GM12878 (cell line): ENCODE data around the gene DNAAF8. TPM values are rescaled to one million over a fixed set of nuclear protein-coding genes. Genes with fewer than 3 reads are reported as not detected.

Experiments
- ATAC-seq: fragments of 200-7000 bp; cut with Tn5 transposase; 3 replicates; pipeline ENCODE4 v1.9.1; 2020; ENCODE audit warnings: mild to moderate bottlenecking, moderate library complexity
- BruUV-seq: library from RNA; stranded (reverse); fragments of 400-500 nt; replicated peaks from 2 replicates; lab custom pipeline; 2021; lab: Mats Ljungman, UMichigan
- CTCF ChIA-PET: fragments of 300-600 bp; sonication (Branson Sonifier 250); formaldehyde crosslinking; extraction: SDS; loops from one replicate; lab custom pipeline; 2021; ENCODE audit warnings: inconsistent platforms; lab: Yijun Ruan, JAX
- POLR2A ChIA-PET: fragments of 350-600 bp; formaldehyde crosslinking; extraction: SDS; loops from one replicate; lab custom pipeline; 2021; ENCODE audit warnings: inconsistent platforms; lab: Charles Lee
- RAD21 ChIA-PET: fragments of 300-600 bp; sonication (Branson Sonifier 250); formaldehyde crosslinking; loops from one replicate; lab custom pipeline; 2023; ENCODE audit warnings: antibody characterized with exemption; ENCODE audit not compliant: unreplicated experiment; lab: Charles Lee
- SMC1A ChIA-PET: fragments of 300-600 bp; sonication (Branson Sonifier 250); formaldehyde crosslinking; loops from one replicate; lab custom pipeline; 2023; ENCODE audit not compliant: unreplicated experiment, uncharacterized antibody; lab: Charles Lee
- DNase-seq: peaks from one replicate; pipeline ENCODE4 v3.0.0-alpha.2; 2011; ENCODE audit warnings: low read depth, low spot score
- FAIRE-seq: peaks from 3 replicates; lab custom pipeline; 2011; peaks lifted over from hg19 to GRCh38; lab: Jason Lieb, UNC
- H2AFZ ChIP-seq: 2 replicates; pipeline ENCODE4 v1.6.0; 2011; ENCODE audit warnings: low read depth, low read length, control low read depth; ENCODE audit not compliant: control insufficient read depth
- H3K27ac ChIP-seq: 2 replicates; pipeline ENCODE4 v1.5.1; 2011; ENCODE audit warnings: control low read depth; ENCODE audit not compliant: control insufficient read depth, insufficient read depth
- H3K27me3 ChIP-seq, 2 experiments: replicated peaks in 1 of 2; 2 replicates each; pipeline versions ENCODE4 v1.6.0 to v1.6.1; 2011; ENCODE audit warnings: low read length in 1 of 2; ENCODE audit not compliant: control insufficient read depth in 2 of 2, insufficient read depth in 2 of 2
- H3K36me3 ChIP-seq, 2 experiments: 2 replicates each; pipeline ENCODE4 v1.5.1; 2011; ENCODE audit warnings: low read length in 1 of 2; ENCODE audit not compliant: control insufficient read depth in 2 of 2, insufficient read depth in 2 of 2
- H3K4me1 ChIP-seq: 2 replicates; pipeline ENCODE4 v1.6.1; 2011; ENCODE audit warnings: mild to moderate bottlenecking, low read length, moderate library complexity, mixed read lengths; ENCODE audit not compliant: control insufficient read depth, insufficient read depth
- H3K4me2 ChIP-seq: 2 replicates; pipeline ENCODE4 v1.6.0; 2011; ENCODE audit warnings: control low read depth; ENCODE audit not compliant: control insufficient read depth, insufficient read depth
- H3K4me3 ChIP-seq: fragments of 200-600 bp; sonication (generic); 2 replicates; pipeline ENCODE4 v1.5.1; 2016
- H3K79me2 ChIP-seq: 2 replicates; pipeline ENCODE4 v1.6.0; 2011; ENCODE audit warnings: low read length; ENCODE audit not compliant: control insufficient read depth, insufficient read depth
- H3K9ac ChIP-seq: 2 replicates; pipeline ENCODE4 v1.8.0; 2011; ENCODE audit warnings: low read length, control low read depth, mixed read lengths; ENCODE audit not compliant: control insufficient read depth, insufficient read depth
- H3K9me3 ChIP-seq: replicated peaks from 3 replicates; pipeline ENCODE4 v1.5.1; 2011; ENCODE audit warnings: mild to moderate bottlenecking, low read length; ENCODE audit not compliant: control insufficient read depth, insufficient read depth
- H4K20me1 ChIP-seq: 2 replicates; pipeline ENCODE4 v1.6.0; 2011; ENCODE audit not compliant: control insufficient read depth, insufficient read depth
- BHLHE40 ChIP-seq, 2 experiments: fragments of 450-650 bp in 1 of 2; IDR thresholded peaks; 2 replicates each; pipeline ENCODE4 v1.6.1; 2011 to 2017; ENCODE audit warnings: low read depth in 2 of 2, borderline replicate concordance in 1 of 2, improper control_type of control experiment in 1 of 2, low read length in 1 of 2, mild to moderate bottlenecking in 1 of 2
- BMI1 ChIP-seq: fragments of 450-650 bp; IDR thresholded peaks from 2 replicates; pipeline ENCODE4 v1.6.1; 2016; ENCODE audit warnings: mild to moderate bottlenecking, moderate library complexity, borderline replicate concordance
- BRCA1 ChIP-seq: IDR thresholded peaks from 2 replicates; pipeline ENCODE4 v1.6.1; 2011; ENCODE audit warnings: low read depth, low read length, improper control_type of control experiment
- CBX3 ChIP-seq: fragments of 200-600 bp; sonication (generic); IDR thresholded peaks from 2 replicates; pipeline ENCODE4 v1.6.1; 2016; ENCODE audit warnings: low read depth, borderline replicate concordance
- HCFC1 ChIP-seq: fragments of 150-350 bp; IDR thresholded peaks from 2 replicates; pipeline ENCODE4 v1.6.1; 2014; ENCODE audit warnings: low read length
- HDGF ChIP-seq: fragments of 450-650 bp; IDR thresholded peaks from 2 replicates; pipeline ENCODE4 v1.6.1; 2016; ENCODE audit warnings: antibody characterized with exemption
- MEF2A ChIP-seq: IDR thresholded peaks from 2 replicates; pipeline ENCODE4 v1.6.1; 2011; ENCODE audit warnings: low read depth, mild to moderate bottlenecking, low read length, moderate library complexity; ENCODE audit not compliant: insufficient read depth
- SMC3 ChIP-seq: IDR thresholded peaks from 2 replicates; pipeline ENCODE4 v1.6.1; 2011; ENCODE audit warnings: low read length, improper control_type of control experiment, borderline replicate concordance
- ZNF207 ChIP-seq: fragments of 450-650 bp; IDR thresholded peaks from 2 replicates; pipeline ENCODE4 v1.6.1; 2014; ENCODE audit warnings: antibody characterized with exemption, mild to moderate bottlenecking, borderline replicate concordance
- WGBS: methylation state at CpG from one replicate; pipeline ENCODE4 v1.1.6; 2016; ENCODE audit warnings: low lambda C conversion rate; ENCODE audit not compliant: insufficient replicate concordance, insufficient coverage; ENCODE audit errors: missing lambda C conversion rate; 5-methylcytosine and 5-hydroxymethylcytosine counted together
- in situ Hi-C: fragments of 300-500 bp; cut with MboI; formaldehyde crosslinking; loops from 9 replicates; pipeline ENCODE4 v1.14.3; 2018; ENCODE audit warnings: mixed read lengths
- intact Hi-C: fragments of 100-400 bp; cut with micrococcal nuclease; formaldehyde crosslinking; loops from one replicate; pipeline ENCODE4 v1.14.2; 2022; ENCODE audit not compliant: unreplicated experiment
- polyA plus RNA-seq, 11 experiments: library from polyadenylated mRNA; depleted of rRNA in 4 of 11; unstranded in 6 of 11; stranded (reverse) in 5 of 11; fragments of >200 nt; fragmentation: Nextera tagmentation in 4 of 11; fragmentation: Illumina TruSeq in 1 of 11; extraction: Ambion mirVana in 4 of 11; extraction: Trizol in 1 of 11; gene quantifications; 1 replicate in 1 of 11; 2 replicates in 10 of 11; pipeline versions ENCODE4 v1.2.1 to v1.2.3, GENCODE V29; 2011 to 2016; ENCODE audit warnings: inconsistent platforms in 2 of 11, missing spikeins in 2 of 11, low read depth in 1 of 11
- total RNA-seq, 4 experiments: library from RNA; depleted of rRNA in 3 of 4; stranded (reverse); fragments of >200 nt in 3 of 4; fragmentation: Illumina TruSeq in 1 of 4; extraction: Trizol in 1 of 4; gene quantifications; 2 replicates each; pipeline versions ENCODE4 v1.2.1 to v1.2.3, GENCODE V29; 2013 to 2021
- TF ChIP-seq, protein P1 (sequence below): fragments of 450-650 bp; IDR thresholded peaks from 2 replicates; pipeline ENCODE4 v1.6.1; 2016; ENCODE audit warnings: mild to moderate bottlenecking
- TF ChIP-seq, protein P2 (sequence below): IDR thresholded peaks from 2 replicates; pipeline ENCODE4 v1.6.1; 2011; ENCODE audit warnings: mild to moderate bottlenecking, low read depth, low read length, moderate library complexity; ENCODE audit not compliant: insufficient replicate concordance
- TF ChIP-seq, protein P3 (sequence below): fragments of 450-650 bp; IDR thresholded peaks from 2 replicates; pipeline ENCODE4 v1.6.1; 2018; ENCODE audit warnings: borderline replicate concordance, mild to moderate bottlenecking; ENCODE audit not compliant: partially characterized antibody
- TF ChIP-seq, protein P4 (sequence below): fragments of 450-650 bp; IDR thresholded peaks from 2 replicates; pipeline ENCODE4 v1.6.1; 2017; ENCODE audit warnings: mild to moderate bottlenecking, moderate library complexity

DNAAF8 gene
- total and polyA plus RNA-seq, 10 of the 15 experiments (the other 5 are each of a cell fraction or from before 2014, with no cell fraction given), result 0.01 to 0.78 (median 0.22) TPM; not detected in 2

DNA sequence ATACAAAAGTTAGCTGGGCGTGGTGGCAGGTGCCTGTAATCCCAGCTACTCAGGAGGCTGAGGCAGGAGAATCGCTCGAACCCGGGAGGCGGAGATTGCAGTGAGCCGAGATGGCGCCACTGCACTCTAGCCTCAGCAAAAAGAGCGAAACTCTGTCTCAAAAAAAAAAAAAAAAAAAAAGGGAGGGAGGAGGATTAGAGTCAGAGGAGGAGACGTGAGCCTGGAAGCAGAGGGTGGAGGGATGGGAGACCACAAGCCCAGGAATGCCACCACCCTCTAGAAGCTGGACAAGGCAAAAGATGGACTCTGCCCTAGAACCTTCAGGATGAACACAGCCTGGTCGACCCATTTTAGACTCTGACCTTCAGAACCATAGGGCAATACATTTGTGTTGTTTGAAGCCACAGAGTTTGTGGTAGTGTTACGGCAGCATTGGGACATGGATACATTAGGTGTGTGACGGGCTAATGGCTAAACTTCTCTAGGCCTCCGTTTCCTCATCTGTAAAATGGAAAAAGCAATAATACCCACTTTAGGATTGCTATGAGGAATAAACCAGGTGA, 58.7 kb downstream of the DNAAF8 start:
- 67% methylated on average over 11 of the region's 13 CpGs for WGBS
- no peak for TF ChIP-seq BMI1
- no peak for TF ChIP-seq SMC3
- TF ChIP-seq HCFC1, result no peak
- TF ChIP-seq, protein P1, sequence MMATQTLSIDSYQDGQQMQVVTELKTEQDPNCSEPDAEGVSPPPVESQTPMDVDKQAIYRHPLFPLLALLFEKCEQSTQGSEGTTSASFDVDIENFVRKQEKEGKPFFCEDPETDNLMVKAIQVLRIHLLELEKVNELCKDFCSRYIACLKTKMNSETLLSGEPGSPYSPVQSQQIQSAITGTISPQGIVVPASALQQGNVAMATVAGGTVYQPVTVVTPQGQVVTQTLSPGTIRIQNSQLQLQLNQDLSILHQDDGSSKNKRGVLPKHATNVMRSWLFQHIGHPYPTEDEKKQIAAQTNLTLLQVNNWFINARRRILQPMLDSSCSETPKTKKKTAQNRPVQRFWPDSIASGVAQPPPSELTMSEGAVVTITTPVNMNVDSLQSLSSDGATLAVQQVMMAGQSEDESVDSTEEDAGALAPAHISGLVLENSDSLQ, result no peak
- TF ChIP-seq, protein P2, sequence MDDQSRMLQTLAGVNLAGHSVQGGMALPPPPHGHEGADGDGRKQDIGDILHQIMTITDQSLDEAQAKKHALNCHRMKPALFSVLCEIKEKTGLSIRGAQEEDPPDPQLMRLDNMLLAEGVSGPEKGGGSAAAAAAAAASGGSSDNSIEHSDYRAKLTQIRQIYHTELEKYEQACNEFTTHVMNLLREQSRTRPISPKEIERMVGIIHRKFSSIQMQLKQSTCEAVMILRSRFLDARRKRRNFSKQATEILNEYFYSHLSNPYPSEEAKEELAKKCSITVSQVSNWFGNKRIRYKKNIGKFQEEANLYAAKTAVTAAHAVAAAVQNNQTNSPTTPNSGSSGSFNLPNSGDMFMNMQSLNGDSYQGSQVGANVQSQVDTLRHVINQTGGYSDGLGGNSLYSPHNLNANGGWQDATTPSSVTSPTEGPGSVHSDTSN, result no peak
- TF ChIP-seq, protein P3, sequence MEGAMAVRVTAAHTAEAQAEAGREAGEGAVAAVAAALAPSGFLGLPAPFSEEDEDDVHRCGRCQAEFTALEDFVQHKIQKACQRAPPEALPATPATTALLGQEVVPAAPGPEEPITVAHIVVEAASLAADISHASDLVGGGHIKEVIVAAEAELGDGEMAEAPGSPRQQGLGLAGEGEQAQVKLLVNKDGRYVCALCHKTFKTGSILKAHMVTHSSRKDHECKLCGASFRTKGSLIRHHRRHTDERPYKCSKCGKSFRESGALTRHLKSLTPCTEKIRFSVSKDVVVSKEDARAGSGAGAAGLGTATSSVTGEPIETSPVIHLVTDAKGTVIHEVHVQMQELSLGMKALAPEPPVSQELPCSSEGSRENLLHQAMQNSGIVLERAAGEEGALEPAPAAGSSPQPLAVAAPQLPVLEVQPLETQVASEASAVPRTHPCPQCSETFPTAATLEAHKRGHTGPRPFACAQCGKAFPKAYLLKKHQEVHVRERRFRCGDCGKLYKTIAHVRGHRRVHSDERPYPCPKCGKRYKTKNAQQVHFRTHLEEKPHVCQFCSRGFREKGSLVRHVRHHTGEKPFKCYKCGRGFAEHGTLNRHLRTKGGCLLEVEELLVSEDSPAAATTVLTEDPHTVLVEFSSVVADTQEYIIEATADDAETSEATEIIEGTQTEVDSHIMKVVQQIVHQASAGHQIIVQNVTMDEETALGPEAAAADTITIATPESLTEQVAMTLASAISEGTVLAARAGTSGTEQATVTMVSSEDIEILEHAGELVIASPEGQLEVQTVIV, result no peak
- no peak for TF ChIP-seq ZNF207
- TF ChIP-seq HDGF, result no peak
- TF ChIP-seq, protein P4, sequence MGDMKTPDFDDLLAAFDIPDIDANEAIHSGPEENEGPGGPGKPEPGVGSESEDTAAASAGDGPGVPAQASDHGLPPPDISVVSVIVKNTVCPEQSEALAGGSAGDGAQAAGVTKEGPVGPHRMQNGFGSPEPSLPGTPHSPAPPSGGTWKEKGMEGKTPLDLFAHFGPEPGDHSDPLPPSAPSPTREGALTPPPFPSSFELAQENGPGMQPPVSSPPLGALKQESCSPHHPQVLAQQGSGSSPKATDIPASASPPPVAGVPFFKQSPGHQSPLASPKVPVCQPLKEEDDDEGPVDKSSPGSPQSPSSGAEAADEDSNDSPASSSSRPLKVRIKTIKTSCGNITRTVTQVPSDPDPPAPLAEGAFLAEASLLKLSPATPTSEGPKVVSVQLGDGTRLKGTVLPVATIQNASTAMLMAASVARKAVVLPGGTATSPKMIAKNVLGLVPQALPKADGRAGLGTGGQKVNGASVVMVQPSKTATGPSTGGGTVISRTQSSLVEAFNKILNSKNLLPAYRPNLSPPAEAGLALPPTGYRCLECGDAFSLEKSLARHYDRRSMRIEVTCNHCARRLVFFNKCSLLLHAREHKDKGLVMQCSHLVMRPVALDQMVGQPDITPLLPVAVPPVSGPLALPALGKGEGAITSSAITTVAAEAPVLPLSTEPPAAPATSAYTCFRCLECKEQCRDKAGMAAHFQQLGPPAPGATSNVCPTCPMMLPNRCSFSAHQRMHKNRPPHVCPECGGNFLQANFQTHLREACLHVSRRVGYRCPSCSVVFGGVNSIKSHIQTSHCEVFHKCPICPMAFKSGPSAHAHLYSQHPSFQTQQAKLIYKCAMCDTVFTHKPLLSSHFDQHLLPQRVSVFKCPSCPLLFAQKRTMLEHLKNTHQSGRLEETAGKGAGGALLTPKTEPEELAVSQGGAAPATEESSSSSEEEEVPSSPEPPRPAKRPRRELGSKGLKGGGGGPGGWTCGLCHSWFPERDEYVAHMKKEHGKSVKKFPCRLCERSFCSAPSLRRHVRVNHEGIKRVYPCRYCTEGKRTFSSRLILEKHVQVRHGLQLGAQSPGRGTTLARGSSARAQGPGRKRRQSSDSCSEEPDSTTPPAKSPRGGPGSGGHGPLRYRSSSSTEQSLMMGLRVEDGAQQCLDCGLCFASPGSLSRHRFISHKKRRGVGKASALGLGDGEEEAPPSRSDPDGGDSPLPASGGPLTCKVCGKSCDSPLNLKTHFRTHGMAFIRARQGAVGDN, result no peak
- no peak for TF ChIP-seq MEF2A
- TF ChIP-seq BRCA1, result no peak
- no peak for TF ChIP-seq CBX3
- no peak for TF ChIP-seq BHLHE40 (IDR thresholded peaks at IDR 0.05; ENCODE audit: borderline replicate concordance in 1 of 2, low read depth in 2 of 2, low read length in 1 of 2)

More for the DNA sequence above, 58.7 kb downstream of the DNAAF8 start:
- POLR2A ChIA-PET, result no interaction called here
- H3K36me3 ChIP-seq, result no peaks in the 10 kb centered on the region
- H3K9ac ChIP-seq, result no peak overlapping the region
- no peak for ATAC-seq
- intact Hi-C loops (no loop called here), in situ Hi-C loops (no loop called here)
- H4K20me1 ChIP-seq, result no peaks in the 10 kb centered on the region
- H3K27me3 ChIP-seq, result no peaks in the 10 kb centered on the region
- no peak overlapping the region for H3K4me2 ChIP-seq
- SMC1A ChIA-PET, result no interaction called here
- H3K9me3 ChIP-seq, result no peaks in the 10 kb centered on the region
- no peaks in the 10 kb centered on the region for H3K79me2 ChIP-seq
- H3K27ac ChIP-seq, result no peak overlapping the region
- H2AFZ ChIP-seq, result no peak overlapping the region
- CTCF ChIA-PET, result no interaction called here
- BruUV-seq, result no TSS peak
- FAIRE-seq, result no peak
- H3K4me1 ChIP-seq, result no peaks in the 10 kb centered on the region
- RAD21 ChIA-PET, result no interaction called here
- DNase-seq, result no peak
- no peak overlapping the region for H3K4me3 ChIP-seq
